ENCODE data around the gene INSIG1.

Gene INSIG1

DNA sequence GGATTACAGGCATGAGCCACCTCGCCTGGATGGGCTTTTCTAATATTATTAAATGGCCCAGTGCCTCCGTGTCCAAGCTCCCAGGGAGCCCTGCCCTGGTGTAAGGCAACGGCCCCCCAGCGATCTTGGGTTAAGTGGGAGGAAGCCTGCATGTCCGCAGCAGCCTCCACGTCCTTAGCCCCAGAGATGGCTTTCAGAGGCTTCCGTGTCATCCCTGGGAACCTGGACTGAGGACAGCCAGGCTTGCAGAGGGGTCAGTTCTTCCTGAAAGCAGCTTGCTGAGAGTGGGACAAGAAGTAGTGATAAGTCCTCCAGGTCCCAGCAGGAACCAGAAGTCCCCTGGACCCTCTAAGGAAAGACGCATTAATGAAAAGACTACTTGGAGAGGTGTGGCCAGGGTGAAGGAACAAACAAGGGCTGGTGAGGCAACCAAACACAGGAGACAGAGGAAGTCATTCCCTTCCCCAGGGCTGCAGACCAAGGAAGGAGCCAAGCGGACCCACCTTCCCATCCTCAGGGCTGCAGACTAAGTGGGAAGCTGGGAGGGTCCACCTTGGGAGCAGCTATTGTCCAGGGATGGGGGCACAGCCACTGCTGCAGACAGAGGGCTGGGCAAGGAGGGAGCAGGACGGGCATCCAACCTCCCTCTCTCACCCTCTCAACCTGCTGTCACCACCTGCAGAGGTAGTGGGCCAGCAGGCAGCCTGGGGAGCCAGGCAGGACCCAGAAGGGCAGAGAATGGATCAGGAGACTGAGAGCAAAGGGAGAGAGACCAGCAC, 13.0 kb upstream of the INSIG1 start:
- H3K4me3 ChIP-seq (replicated peaks in 1 of 2; ENCODE audit: low read depth in 2 of 2, low read length in 2 of 2), result no peak overlapping the region
- no peak for DNase-seq (ENCODE audit: low read depth in 2 of 2)
- no peak for TF ChIP-seq CTCF (IDR thresholded peaks at IDR 0.05; ENCODE audit: low read depth, low read length)

DNA sequence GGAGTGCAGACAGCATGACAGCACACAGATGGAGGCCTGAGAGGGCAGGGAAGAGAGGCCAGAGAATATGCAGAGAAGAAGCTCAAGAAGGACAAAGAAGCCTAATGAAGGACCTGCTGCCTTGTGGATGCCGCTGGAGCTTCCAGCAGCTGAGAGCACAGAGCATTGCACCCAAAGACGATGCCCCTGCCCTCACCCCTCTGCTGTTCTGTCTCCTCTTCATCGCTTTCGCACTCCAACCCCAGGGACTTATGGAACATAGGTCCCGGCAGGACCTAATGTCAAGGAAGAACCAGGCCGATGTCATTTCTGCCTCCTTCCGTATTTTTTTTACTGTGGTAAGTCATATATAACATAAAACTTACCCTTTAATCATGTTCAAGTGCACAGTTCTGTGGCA, 12.3 kb upstream of the INSIG1 start:
- TF ChIP-seq CTCF (IDR thresholded peaks at IDR 0.05; ENCODE audit: low read depth, low read length), result no peak
- H3K4me3 ChIP-seq (replicated peaks in 1 of 2; ENCODE audit: low read depth in 2 of 2, low read length in 2 of 2), result no peak overlapping the region
- no peak for DNase-seq (ENCODE audit: low read depth in 2 of 2)

DNA sequence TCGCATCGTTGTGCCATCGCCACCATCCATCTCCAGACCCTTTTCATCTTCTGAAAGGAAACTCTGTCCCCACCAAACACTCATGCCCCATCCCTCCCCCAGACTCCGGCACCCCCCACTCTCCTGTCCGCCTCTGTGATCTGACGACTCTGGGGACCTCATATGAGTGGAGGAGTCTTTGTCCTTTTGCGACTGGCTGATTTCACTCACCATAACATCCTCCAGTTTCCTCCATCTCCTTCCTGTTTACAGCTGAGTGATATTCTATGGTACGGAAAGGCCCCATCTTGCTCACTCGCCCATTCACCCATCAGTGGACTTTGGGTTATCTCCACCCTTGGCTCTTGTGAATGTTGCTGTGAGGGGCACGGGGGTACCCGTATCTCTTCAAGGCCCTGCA, 11.8 kb upstream of the INSIG1 start:
- no peak for TF ChIP-seq CTCF (IDR thresholded peaks at IDR 0.05; ENCODE audit: low read depth, low read length)
- DNase-seq (ENCODE audit: low read depth in 2 of 2), result no peak
- H3K4me3 ChIP-seq (replicated peaks in 1 of 2; ENCODE audit: low read depth in 2 of 2, low read length in 2 of 2), result no peak overlapping the region

GRCh38 chr7:155286686-155287085, 11.0 kb upstream of the INSIG1 start:
- DNase-seq (ENCODE audit: low read depth in 2 of 2), result no peak
- H3K4me3 ChIP-seq (replicated peaks in 1 of 2; ENCODE audit: low read depth in 2 of 2, low read length in 2 of 2), result no peak overlapping the region
- TF ChIP-seq CTCF (IDR thresholded peaks at IDR 0.05; ENCODE audit: low read depth, low read length), result no peak

GRCh38 chr7:155287284-155287935, 10.3 kb upstream of the INSIG1 start:
- H3K4me3 ChIP-seq (replicated peaks in 1 of 2; ENCODE audit: low read depth in 2 of 2, low read length in 2 of 2), result no peak overlapping the region
- no peak for DNase-seq (ENCODE audit: low read depth in 2 of 2)
- TF ChIP-seq CTCF (IDR thresholded peaks at IDR 0.05; ENCODE audit: low read depth, low read length), result no peak

DNA sequence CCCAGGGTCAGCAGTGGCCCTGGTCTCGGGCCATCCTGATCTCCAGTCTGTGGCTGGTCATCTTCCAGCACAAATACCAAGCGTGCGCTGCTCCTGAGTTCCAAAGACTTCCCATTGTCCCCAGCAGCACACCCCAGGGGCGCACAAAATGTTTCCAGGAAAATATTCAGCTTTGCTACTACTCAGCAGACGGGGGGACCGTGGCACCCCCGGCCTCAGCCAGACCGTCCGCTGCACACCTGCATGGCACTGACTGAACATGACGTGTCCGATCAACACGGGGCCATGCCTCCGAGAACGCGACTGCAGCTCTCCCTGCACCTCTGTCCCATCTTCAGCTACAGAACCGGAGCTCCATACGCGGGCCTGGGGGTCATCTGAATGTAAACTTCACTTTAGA, 9.6 kb upstream of the INSIG1 start:
- DNase-seq (ENCODE audit: low read depth in 2 of 2), result no peak
- no peak overlapping the region for H3K4me3 ChIP-seq (replicated peaks in 1 of 2; ENCODE audit: low read depth in 2 of 2, low read length in 2 of 2)
- no peak for TF ChIP-seq CTCF (IDR thresholded peaks at IDR 0.05; ENCODE audit: low read depth, low read length)

All from cardiac fibroblast (primary cell).